WTC11 (cell line): ENCODE data around the gene NSMCE1. TPM values are rescaled to one million over a fixed set of nuclear protein-coding genes. Genes with fewer than 3 reads are reported as not detected.
"Not testable (repeated sequence)": the region's sequence is repeated elsewhere in the genome, so short reads cannot be mapped to it uniquely, and the experiment has no call there.

Source experiments
- ATAC-seq: fragments of 200-7000 bp; cut with Tn5 transposase; 2 replicates; pipeline ENCODE4 v1.10.0; 2021; ENCODE audit warnings: mild to moderate bottlenecking, moderate library complexity
- CTCF ChIA-PET: fragments of 300-600 bp; sonication (Branson Sonifier 250); formaldehyde crosslinking; loops from one replicate; lab custom pipeline; 2021; ENCODE audit warnings: antibody characterized with exemption; lab: Charles Lee
- POLR2A ChIA-PET: fragments of 350-600 bp; sonication (Branson Sonifier 250); formaldehyde crosslinking; loops from one replicate; lab custom pipeline; 2021; ENCODE audit warnings: antibody characterized with exemption; lab: Charles Lee
- DNase-seq: peaks from one replicate; pipeline ENCODE4 v3.0.0; 2021; ENCODE audit warnings: low spot score
- H3K27ac Mint-ChIP-seq: 2 replicates; pipeline ENCODE4 v1.8.0; 2021; ENCODE audit warnings: mixed read lengths
- H3K27me3 Mint-ChIP-seq: 2 replicates; pipeline ENCODE4 v1.8.0; 2021; ENCODE audit warnings: low read depth, mild to moderate bottlenecking, moderate library complexity, mixed read lengths
- H3K36me3 Mint-ChIP-seq: 2 replicates; pipeline ENCODE4 v1.8.0; 2021; ENCODE audit warnings: mixed read lengths
- H3K4me1 Mint-ChIP-seq: 2 replicates; pipeline ENCODE4 v1.8.0; 2022; ENCODE audit warnings: mixed read lengths
- H3K4me3 Mint-ChIP-seq: 2 replicates; pipeline ENCODE4 v1.8.0; 2021; ENCODE audit warnings: mild to moderate bottlenecking, moderate library complexity, mixed read lengths
- H3K9me3 Mint-ChIP-seq: 2 replicates; pipeline ENCODE4 v1.8.0; 2021; ENCODE audit warnings: mixed read lengths
- ATF1 ChIP-seq: sonication (generic); formaldehyde crosslinking; IDR thresholded peaks from 2 replicates; pipeline ENCODE4 v1.8.1; 2023; ENCODE audit warnings: mild to moderate bottlenecking, moderate library complexity, missing genetic modification reagents
- CREB1 ChIP-seq: sonication (generic); formaldehyde crosslinking; IDR thresholded peaks from 2 replicates; pipeline ENCODE4 v1.8.0; 2023; ENCODE audit warnings: mild to moderate bottlenecking, missing genetic modification reagents
- ESRRA ChIP-seq: sonication (generic); formaldehyde crosslinking; IDR thresholded peaks from 2 replicates; pipeline ENCODE4 v1.8.1; 2022; ENCODE audit warnings: mild to moderate bottlenecking, missing genetic modification reagents, borderline replicate concordance
- GTF2I ChIP-seq: fragments of 250-450 bp; sonication (Bioruptor Pico); conservative IDR thresholded peaks from 2 replicates; pipeline ENCODE4 v1.4.0; 2021; ENCODE audit warnings: mild to moderate bottlenecking
- JAZF1 ChIP-seq: fragments of 250-450 bp; sonication (Bioruptor Pico); IDR thresholded peaks from 2 replicates; pipeline ENCODE4 v1.9.0; 2021; ENCODE audit warnings: moderate library complexity, mild to moderate bottlenecking, inconsistent platforms
- JUN ChIP-seq: sonication (generic); formaldehyde crosslinking; IDR thresholded peaks from 2 replicates; pipeline ENCODE4 v1.8.0; 2023; ENCODE audit warnings: mild to moderate bottlenecking, missing genetic modification reagents
- MXD4 ChIP-seq: fragments of 250-450 bp; sonication (Bioruptor Pico); IDR thresholded peaks from 2 replicates; pipeline ENCODE4 v1.8.0; 2021; ENCODE audit warnings: mild to moderate bottlenecking, moderate library complexity, borderline replicate concordance
- NFE2L1 ChIP-seq: sonication (generic); formaldehyde crosslinking; IDR thresholded peaks from 2 replicates; pipeline ENCODE4 v1.8.1; 2023; ENCODE audit warnings: missing genetic modification reagents
- NFYB ChIP-seq: sonication (generic); formaldehyde crosslinking; conservative IDR thresholded peaks from 2 replicates; pipeline ENCODE4 v1.8.0; 2022; ENCODE audit warnings: low read depth, missing genetic modification reagents
- NR2C2 ChIP-seq: sonication (generic); formaldehyde crosslinking; IDR thresholded peaks from 2 replicates; pipeline ENCODE4 v1.8.0; 2022; ENCODE audit warnings: mild to moderate bottlenecking, missing genetic modification reagents
- OVOL2 ChIP-seq: fragments of 250-450 bp; sonication (Bioruptor Pico); IDR thresholded peaks from 2 replicates; pipeline ENCODE4 v1.9.0; 2021; ENCODE audit warnings: mild to moderate bottlenecking, borderline replicate concordance
- TCF7 ChIP-seq: sonication (generic); formaldehyde crosslinking; IDR thresholded peaks from 2 replicates; pipeline ENCODE4 v1.8.0; 2022; ENCODE audit warnings: mild to moderate bottlenecking, low read depth, missing genetic modification reagents, moderate library complexity
- TEAD4 ChIP-seq: sonication (generic); formaldehyde crosslinking; IDR thresholded peaks from 2 replicates; pipeline ENCODE4 v1.8.0; 2022; ENCODE audit warnings: mild to moderate bottlenecking, missing genetic modification reagents
- ZNF232 ChIP-seq: sonication (generic); formaldehyde crosslinking; IDR thresholded peaks from 2 replicates; pipeline ENCODE4 v1.8.0; 2022; ENCODE audit warnings: mild to moderate bottlenecking, missing genetic modification reagents
- total RNA-seq: library from RNA; stranded (reverse); gene quantifications from 3 replicates; pipeline ENCODE4 v1.2.3, GENCODE V29; 2021
- TF ChIP-seq, protein P1 (sequence below): sonication (generic); formaldehyde crosslinking; IDR thresholded peaks from 2 replicates; pipeline ENCODE4 v1.8.0; 2022; ENCODE audit warnings: mild to moderate bottlenecking, missing genetic modification reagents
- TF ChIP-seq, protein P2 (sequence below): fragments of 200-600 bp; IDR thresholded peaks from 2 replicates; pipeline ENCODE4 v1.8.0; 2022; ENCODE audit warnings: antibody characterized with exemption
- TF ChIP-seq, protein P3 (sequence below): fragments of 250-450 bp; sonication (Bioruptor Pico); IDR thresholded peaks from 2 replicates; pipeline ENCODE4 v1.8.0; 2021; ENCODE audit warnings: mild to moderate bottlenecking
- TF ChIP-seq, protein P4 (sequence below): sonication (generic); formaldehyde crosslinking; IDR thresholded peaks from 2 replicates; pipeline ENCODE4 v1.8.0; 2023; ENCODE audit warnings: mild to moderate bottlenecking, missing genetic modification reagents
- TF ChIP-seq, protein P5 (sequence below): sonication (generic); formaldehyde crosslinking; conservative IDR thresholded peaks from 2 replicates; pipeline ENCODE4 v1.8.1; 2023; ENCODE audit warnings: mild to moderate bottlenecking, low read depth, missing genetic modification reagents, moderate library complexity
- TF ChIP-seq, protein P6 (sequence below): sonication (generic); formaldehyde crosslinking; IDR thresholded peaks from 2 replicates; pipeline ENCODE4 v1.8.1; 2023; ENCODE audit warnings: mild to moderate bottlenecking, missing genetic modification reagents, moderate library complexity

Gene NSMCE1
- total RNA-seq, 1 experiment from 2014 or later = 29.4 TPM

DNA sequence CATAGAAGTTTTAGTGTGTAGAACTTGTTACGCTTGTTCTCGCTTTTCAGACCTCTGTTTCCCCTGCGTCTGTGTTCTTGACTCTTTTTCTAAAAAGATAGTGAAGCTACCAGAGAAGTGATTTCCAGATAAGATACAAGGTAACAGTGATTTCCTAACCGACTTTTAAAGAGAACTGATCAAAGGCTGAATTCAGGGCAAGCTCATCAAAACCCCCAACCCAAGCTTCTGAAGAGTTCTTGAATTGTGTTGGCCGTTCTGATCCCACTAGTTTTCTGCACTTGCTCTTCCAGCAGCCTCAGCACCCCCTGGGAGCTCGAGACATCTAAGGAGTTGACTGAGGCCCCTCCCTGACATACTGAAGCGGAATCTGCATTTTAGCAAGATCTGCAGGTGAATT, 12.7 kb upstream of the NSMCE1 start:
- no peaks in the 10 kb centered on the region for H3K9me3 Mint-ChIP-seq
- H3K36me3 Mint-ChIP-seq = no peaks in the 10 kb centered on the region
- ChIA-PET POLR2A (no interaction called here), CTCF (interaction anchor here (1.0 to 1.5 kb wide), 2 partner anchors 74 to 87 kb away, joined by 3 to 5 read pairs; no protein-coding TSS in a partner anchor)
- no peak overlapping the region for H3K4me3 Mint-ChIP-seq
- H3K4me1 Mint-ChIP-seq = peaks cover 8% of the 10 kb centered on the region
- no peak for DNase-seq
- TF ChIP-seq, protein P1, sequence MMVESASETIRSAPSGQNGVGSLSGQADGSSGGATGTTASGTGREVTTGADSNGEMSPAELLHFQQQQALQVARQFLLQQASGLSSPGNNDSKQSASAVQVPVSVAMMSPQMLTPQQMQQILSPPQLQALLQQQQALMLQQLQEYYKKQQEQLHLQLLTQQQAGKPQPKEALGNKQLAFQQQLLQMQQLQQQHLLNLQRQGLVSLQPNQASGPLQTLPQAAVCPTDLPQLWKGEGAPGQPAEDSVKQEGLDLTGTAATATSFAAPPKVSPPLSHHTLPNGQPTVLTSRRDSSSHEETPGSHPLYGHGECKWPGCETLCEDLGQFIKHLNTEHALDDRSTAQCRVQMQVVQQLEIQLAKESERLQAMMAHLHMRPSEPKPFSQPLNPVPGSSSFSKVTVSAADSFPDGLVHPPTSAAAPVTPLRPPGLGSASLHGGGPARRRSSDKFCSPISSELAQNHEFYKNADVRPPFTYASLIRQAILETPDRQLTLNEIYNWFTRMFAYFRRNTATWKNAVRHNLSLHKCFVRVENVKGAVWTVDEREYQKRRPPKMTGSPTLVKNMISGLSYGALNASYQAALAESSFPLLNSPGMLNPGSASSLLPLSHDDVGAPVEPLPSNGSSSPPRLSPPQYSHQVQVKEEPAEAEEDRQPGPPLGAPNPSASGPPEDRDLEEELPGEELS (CRISPR knock-in tag) = no peak
- TF ChIP-seq GTF2I (CRISPR knock-in tag) = no peak
- TF ChIP-seq, all 79 proteins: peak for 0
- no peaks in the 10 kb centered on the region for H3K27me3 Mint-ChIP-seq
- H3K27ac Mint-ChIP-seq = no peak overlapping the region
- ATAC-seq = no peak

DNA sequence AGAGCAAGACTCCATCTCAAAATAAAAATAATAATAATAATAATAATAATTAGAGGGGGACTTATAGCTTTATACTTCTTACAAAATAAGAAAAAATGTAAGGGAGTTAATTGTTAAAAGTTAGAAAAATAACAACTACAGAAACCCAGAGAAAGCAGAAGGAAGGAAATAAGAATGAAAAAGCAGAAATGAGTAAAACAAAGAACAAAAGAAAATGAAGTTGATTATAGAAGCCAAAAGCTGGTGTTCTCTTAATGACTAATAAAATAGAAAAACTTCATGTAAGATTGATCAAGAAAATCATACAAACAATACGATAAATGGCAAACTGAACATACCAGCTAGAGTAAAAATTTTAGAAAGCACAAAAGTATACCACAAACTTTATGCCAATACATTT, 6.8 kb upstream of the NSMCE1 start:
- CTCF ChIA-PET = interaction anchor here (0.5 kb wide), 1 partner anchor 1359 kb away, joined by 3 read pairs; no protein-coding TSS in a partner anchor
- Mint-ChIP-seq H3K4me3 (no peak overlapping the region), H3K9me3 (peaks cover 4% of the 10 kb centered on the region), H3K36me3 (peaks cover 4% of the 10 kb centered on the region; the same call in 1 of the 2 replicates), H3K27ac (no peak overlapping the region), H3K4me1 (peaks cover 6% of the 10 kb centered on the region), H3K27me3 (peaks cover 2% of the 10 kb centered on the region)
- no peak for DNase-seq
- ATAC-seq = no peak
- TF ChIP-seq GTF2I (CRISPR knock-in tag) = no peak
- TF ChIP-seq, protein P2, sequence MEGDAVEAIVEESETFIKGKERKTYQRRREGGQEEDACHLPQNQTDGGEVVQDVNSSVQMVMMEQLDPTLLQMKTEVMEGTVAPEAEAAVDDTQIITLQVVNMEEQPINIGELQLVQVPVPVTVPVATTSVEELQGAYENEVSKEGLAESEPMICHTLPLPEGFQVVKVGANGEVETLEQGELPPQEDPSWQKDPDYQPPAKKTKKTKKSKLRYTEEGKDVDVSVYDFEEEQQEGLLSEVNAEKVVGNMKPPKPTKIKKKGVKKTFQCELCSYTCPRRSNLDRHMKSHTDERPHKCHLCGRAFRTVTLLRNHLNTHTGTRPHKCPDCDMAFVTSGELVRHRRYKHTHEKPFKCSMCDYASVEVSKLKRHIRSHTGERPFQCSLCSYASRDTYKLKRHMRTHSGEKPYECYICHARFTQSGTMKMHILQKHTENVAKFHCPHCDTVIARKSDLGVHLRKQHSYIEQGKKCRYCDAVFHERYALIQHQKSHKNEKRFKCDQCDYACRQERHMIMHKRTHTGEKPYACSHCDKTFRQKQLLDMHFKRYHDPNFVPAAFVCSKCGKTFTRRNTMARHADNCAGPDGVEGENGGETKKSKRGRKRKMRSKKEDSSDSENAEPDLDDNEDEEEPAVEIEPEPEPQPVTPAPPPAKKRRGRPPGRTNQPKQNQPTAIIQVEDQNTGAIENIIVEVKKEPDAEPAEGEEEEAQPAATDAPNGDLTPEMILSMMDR = no peak
- TF ChIP-seq, protein P3, sequence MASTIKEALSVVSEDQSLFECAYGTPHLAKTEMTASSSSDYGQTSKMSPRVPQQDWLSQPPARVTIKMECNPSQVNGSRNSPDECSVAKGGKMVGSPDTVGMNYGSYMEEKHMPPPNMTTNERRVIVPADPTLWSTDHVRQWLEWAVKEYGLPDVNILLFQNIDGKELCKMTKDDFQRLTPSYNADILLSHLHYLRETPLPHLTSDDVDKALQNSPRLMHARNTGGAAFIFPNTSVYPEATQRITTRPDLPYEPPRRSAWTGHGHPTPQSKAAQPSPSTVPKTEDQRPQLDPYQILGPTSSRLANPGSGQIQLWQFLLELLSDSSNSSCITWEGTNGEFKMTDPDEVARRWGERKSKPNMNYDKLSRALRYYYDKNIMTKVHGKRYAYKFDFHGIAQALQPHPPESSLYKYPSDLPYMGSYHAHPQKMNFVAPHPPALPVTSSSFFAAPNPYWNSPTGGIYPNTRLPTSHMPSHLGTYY (CRISPR knock-in tag) = no peak
- TF ChIP-seq, protein P4, sequence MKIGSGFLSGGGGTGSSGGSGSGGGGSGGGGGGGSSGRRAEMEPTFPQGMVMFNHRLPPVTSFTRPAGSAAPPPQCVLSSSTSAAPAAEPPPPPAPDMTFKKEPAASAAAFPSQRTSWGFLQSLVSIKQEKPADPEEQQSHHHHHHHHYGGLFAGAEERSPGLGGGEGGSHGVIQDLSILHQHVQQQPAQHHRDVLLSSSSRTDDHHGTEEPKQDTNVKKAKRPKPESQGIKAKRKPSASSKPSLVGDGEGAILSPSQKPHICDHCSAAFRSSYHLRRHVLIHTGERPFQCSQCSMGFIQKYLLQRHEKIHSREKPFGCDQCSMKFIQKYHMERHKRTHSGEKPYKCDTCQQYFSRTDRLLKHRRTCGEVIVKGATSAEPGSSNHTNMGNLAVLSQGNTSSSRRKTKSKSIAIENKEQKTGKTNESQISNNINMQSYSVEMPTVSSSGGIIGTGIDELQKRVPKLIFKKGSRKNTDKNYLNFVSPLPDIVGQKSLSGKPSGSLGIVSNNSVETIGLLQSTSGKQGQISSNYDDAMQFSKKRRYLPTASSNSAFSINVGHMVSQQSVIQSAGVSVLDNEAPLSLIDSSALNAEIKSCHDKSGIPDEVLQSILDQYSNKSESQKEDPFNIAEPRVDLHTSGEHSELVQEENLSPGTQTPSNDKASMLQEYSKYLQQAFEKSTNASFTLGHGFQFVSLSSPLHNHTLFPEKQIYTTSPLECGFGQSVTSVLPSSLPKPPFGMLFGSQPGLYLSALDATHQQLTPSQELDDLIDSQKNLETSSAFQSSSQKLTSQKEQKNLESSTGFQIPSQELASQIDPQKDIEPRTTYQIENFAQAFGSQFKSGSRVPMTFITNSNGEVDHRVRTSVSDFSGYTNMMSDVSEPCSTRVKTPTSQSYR (CRISPR knock-in tag) = no peak
- TF ChIP-seq JAZF1 (CRISPR knock-in tag) = no peak
- TF ChIP-seq JUN (CRISPR knock-in tag) = no peak
- TF ChIP-seq ATF1 (CRISPR knock-in tag) = no peak
- no peak for TF ChIP-seq OVOL2 (CRISPR knock-in tag)
- TF ChIP-seq ZNF232 = no peak
- TF ChIP-seq, protein P1 (CRISPR knock-in tag) = no peak
- no peak for TF ChIP-seq TCF7
- no peak for TF ChIP-seq CREB1 (CRISPR knock-in tag)
- TF ChIP-seq NR2C2 (CRISPR knock-in tag) = no peak
- TF ChIP-seq, protein P5, sequence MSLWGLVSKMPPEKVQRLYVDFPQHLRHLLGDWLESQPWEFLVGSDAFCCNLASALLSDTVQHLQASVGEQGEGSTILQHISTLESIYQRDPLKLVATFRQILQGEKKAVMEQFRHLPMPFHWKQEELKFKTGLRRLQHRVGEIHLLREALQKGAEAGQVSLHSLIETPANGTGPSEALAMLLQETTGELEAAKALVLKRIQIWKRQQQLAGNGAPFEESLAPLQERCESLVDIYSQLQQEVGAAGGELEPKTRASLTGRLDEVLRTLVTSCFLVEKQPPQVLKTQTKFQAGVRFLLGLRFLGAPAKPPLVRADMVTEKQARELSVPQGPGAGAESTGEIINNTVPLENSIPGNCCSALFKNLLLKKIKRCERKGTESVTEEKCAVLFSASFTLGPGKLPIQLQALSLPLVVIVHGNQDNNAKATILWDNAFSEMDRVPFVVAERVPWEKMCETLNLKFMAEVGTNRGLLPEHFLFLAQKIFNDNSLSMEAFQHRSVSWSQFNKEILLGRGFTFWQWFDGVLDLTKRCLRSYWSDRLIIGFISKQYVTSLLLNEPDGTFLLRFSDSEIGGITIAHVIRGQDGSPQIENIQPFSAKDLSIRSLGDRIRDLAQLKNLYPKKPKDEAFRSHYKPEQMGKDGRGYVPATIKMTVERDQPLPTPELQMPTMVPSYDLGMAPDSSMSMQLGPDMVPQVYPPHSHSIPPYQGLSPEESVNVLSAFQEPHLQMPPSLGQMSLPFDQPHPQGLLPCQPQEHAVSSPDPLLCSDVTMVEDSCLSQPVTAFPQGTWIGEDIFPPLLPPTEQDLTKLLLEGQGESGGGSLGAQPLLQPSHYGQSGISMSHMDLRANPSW = no peak
- no peak for TF ChIP-seq TEAD4 (CRISPR knock-in tag)
- TF ChIP-seq ESRRA (CRISPR knock-in tag) = no peak
- TF ChIP-seq MXD4 (CRISPR knock-in tag) = no peak
- TF ChIP-seq, protein P6, sequence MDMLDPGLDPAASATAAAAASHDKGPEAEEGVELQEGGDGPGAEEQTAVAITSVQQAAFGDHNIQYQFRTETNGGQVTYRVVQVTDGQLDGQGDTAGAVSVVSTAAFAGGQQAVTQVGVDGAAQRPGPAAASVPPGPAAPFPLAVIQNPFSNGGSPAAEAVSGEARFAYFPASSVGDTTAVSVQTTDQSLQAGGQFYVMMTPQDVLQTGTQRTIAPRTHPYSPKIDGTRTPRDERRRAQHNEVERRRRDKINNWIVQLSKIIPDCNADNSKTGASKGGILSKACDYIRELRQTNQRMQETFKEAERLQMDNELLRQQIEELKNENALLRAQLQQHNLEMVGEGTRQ = no peak
- TF ChIP-seq NFE2L1 = no peak
- no peak for TF ChIP-seq NFYB (CRISPR knock-in tag)
- TF ChIP-seq, all 79 proteins: peak for 0
- POLR2A ChIA-PET = no interaction called here

DNA sequence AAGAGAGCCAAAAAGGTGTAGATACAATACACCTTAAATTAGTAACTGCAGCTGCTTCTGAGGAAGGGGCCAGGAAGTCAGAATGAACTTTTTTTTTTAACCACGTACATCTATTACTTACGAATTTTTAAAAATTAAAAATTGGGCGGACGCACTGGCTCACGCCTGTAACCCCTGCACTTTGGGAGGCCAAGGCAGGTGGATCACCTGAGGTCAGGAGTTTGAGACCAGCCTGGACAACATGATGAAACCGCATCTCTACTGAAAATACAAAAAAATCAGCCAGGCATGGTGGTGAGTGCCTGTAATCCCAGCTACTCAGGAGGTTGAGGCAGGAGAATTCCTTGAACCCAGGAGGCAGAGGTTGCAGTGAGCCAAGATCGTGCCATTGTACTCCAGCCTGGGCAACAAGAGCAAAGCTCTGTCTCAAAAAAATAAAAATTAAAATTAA, 5.9 kb upstream of the NSMCE1 start:
- H3K27me3 Mint-ChIP-seq, H3K27ac Mint-ChIP-seq, DNase-seq, ATAC-seq, CTCF ChIA-PET, H3K36me3 Mint-ChIP-seq, H3K9me3 Mint-ChIP-seq, POLR2A ChIA-PET, H3K4me3 Mint-ChIP-seq: not testable (repeated sequence)
- H3K4me1 Mint-ChIP-seq = peaks cover 10% of the 10 kb centered on the region
